Activated T-helper 9 cell treated with anti-CD3 and anti-CD28 coated beads, Interleukin-2, amount 50 U/mL, for 16 hours (primary cell): ENCODE results near the gene ROM1.

ENCODE experiments used
- DNase-seq: peaks from one replicate; pipeline ENCODE4 v3.0.0-alpha.2; 2020; ENCODE audit warnings: low read depth

Gene ROM1

DNA sequence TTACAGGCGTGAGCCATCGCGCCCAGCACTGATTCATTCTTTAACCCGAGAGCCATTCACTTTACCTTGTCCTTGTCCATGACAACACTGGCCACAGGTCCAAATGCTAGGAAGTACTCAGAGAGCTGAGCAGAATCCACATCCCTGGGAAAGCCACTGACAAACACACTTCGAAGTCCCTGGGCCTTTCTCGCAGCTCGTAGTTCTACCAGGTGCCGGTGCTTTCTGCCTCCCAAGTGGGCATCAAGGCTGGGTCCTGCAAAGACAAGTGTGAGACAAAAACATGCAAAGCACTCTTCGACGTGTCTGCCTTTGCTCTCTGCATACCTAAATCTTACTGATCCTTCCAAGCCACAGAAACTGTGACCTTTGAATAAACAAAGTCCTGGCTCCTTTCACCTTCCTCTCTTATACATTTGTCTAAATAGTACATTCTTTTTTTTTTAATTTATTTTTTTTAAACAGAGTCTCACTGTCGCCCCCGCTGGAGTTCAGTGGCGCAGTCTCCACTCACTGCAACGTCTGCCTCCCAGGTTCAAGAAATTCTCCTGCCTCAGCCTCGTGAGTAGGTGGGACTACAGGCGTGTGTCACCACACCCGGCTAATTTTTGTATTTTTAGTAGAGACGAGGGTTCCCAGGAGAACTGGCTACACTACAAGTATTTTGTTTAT lies 24.0 kb upstream of the ROM1 start:
- no peak for DNase-seq

GRCh38 chr11:62591448-62592145 lies 21.5 kb upstream of the ROM1 start, which contains the start of gene TUT1:
TUT1 (minus strand) TSS chr11:62591523; CDS start chr11:62591485, 38 bp downstream.
- peak; percentile 92 for DNase-seq

DNA sequence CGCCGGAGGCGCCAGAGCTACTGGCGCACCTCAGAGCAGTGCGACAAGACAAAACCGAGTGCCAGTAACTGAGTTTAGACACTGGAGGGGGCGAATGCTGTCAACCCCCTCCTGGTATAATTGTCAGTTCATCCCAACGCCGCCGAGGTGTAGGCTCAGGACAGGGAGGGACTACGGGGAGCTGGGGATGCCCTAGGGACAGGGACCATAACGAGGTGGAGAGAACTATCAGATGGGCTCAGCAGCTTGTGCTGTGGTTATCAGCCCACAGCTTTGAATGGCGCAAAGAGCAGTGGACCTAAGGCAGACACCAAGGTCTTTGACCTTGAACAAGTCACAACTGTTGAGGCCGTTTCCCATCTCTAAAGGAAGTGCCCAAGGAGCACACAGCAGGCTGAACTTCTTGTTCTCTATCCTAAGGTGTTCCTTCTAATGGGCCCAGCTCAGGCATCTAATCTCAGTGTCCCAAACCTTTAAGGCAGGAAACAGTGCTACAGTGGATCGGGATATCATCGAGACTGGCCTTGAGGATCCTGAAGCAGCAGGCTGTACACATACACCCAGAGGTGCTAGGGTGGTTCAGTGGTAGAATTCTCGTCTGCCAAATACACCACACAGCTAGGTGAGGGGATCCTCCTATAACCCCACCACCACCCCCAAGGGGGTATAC lies 20.8 kb upstream of the ROM1 start:
- no peak for DNase-seq

GRCh38 chr11:62592989-62593421 lies 20.1 kb upstream of the ROM1 start:
- no peak for DNase-seq

DNA sequence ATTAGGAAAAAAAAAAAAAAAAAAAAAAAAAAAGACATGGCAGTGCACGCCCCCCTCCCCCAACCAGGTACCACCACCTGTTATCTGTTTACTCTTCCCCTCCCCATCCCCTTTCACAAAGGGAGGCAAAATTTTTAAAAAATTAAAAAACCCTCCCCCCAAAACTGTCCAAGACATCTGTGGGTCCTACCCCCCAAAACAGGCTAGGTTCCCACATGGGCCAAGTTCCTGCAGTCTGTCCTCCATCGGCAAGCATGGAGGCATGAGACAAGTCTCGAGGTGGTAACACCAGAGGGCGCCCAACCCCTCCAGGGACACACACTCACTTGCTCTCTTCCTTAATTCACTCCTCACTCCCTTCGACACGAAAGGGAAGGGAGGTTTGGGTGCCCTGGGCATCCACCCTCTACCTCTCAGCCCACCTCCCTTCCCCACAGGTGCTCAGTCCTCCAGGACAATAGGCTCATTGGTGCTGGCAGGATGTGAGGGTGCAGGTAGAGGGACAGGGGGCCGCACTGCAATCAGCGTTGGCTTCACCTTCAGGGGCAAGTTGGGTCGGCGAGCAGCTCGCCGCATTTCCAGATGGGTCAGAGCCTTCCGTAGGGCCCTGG lies 19.5 kb upstream of the ROM1 start:
- DNase-seq: peak; percentile 61

DNA sequence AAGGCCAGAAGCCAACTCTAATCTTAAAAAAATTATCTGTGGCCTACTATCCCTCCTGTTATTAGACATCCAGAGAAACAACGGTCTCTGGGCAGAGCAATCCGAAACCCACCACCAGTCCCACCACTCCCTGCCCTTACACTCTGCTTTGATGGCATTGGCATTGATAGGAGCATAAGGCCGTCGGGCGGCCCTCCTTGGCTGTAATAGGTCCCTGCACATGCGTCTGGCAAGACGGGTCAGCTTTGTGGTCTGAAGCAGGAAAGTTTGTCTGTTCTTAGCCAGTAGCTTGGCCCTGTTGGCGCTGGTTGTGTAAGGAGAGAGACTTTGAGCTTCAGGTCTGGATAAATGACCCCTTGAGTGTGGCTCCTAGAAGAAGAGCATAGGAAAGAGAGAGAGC lies 17.9 kb upstream of the ROM1 start:
- DNase-seq: no peak

GRCh38 chr11:62599069-62599696 lies 13.9 kb upstream of the ROM1 start:
- peak; percentile 88 for DNase-seq

GRCh38 chr11:62599901-62600300 lies 13.2 kb upstream of the ROM1 start:
- DNase-seq: no peak

GRCh38 chr11:62600367-62601121 lies 12.5 kb upstream of the ROM1 start:
- DNase-seq: no peak

DNA sequence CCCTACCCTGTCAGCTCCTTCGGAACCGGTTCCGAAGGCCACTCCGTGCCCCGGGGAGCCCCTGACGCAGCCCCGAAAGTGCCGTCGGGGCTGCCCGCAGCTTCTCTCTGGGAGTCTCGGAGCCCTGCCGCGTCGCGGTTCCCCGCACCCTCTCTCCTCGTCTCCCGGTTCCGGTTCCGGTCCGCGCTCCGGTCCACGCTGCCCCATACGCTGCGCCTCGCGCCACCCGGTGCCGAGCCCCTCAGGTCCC lies 12.0 kb upstream of the ROM1 start:
- peak; percentile 41 for DNase-seq

DNA sequence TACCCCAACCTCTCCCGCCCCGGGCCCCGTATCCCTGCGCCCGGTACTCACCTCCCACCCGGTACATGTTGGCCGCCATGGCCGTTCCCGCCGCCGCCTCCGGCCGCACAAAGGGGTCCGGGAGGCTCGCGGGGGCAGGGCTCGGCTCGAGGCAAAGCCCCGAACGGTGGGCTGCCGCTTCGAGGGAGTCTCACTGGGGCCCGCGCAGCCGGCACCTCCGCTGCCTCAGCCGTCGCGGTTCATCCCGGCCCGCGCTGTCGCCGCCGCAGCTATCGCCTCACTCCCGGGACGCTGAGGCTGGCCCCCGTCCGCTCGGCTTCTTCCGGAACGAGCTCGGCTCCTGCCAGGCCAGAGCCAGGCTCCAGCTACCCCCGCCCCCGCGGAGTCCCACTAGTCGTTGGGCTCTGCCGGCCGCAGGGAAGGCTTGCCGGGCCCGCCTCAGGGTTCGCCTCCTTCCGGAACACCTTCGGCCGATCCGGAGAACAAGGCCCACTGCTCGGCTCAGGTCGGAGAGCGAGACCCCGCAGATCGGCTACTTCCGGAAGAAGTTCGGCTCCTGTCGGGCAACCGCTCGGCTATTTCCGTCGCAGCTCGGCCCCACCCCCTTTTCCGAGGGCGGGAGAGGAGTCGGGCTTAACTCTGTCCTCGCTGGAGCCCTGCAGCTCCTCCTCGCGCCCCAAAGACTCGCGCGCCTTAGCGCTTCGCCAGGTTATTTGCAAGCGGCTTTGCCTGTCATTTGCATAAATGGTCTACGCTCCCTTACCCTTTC lies 11.5 kb upstream of the ROM1 start, which contains the start of gene MTA2:
TSS of gene MTA2 (minus strand) at position 494 of the 769 bp plus-strand sequence. CDS start at position 79, 415 bp downstream.
- DNase-seq: peak; percentile 99

GRCh38 chr11:62602141-62603071 lies 10.7 kb upstream of the ROM1 start:
- DNase-seq: peak; percentile 32

- no peak for DNase-seq
Measured at GRCh38 chr11:62603072-62603408, 10.0 kb upstream of the ROM1 start.

DNA sequence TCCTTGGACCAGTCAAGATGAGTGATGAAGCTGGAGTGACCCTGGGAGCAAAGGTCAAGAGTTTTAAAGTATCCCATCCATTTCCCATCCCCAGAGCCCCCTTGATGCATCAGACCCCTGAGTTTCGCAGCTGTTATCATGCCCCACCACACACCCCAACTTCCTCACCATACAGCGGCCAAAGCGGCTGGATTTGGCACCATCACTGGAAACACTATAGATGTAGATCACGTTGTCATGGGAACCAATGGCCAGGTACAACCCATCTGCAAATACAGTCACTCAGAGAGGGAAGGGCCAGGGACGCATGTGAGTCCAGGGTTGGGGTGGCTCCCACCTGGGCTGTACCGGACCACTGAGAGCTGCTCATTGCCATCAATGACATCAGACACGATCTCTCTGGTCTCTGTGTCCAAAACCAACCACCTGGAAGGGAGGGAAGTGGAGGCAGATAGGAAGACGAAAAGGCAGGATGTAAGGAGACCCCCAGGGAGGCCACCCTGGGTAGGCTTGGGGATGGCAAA lies 9.2 kb upstream of the ROM1 start:
- DNase-seq: no peak

DNA sequence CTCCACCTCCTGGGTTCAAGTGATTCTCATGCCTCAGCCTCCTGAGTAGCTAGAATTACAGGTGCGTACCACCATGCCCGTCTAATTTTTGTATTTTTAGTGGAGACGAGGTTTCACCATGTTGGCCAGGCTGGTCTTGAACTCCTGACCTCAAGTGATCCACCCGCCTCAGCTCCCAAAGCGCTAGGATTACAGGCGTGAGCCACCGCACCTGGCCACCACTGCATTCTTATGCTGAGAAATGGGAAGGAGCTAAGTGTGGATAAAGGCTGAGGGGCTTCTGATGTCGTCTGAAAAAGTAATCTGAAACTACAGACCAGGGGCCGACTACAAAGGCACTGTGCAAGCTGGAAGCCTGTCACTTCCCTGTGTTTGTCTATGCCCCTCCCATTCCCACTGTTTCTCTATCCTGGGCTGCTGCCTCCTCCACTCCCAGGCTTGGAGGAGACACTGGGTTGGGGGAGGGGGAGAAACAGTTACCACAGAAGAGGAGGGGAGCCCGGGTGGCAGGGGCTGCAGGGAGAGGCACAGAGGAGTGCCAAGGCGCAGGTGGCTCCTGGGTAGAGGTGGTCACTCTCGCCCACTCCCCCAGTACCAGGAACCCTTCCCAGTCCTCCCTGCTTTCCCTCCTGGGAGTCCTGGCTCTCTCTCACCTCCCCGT lies 8.5 kb upstream of the ROM1 start:
- DNase-seq: no peak

DNA sequence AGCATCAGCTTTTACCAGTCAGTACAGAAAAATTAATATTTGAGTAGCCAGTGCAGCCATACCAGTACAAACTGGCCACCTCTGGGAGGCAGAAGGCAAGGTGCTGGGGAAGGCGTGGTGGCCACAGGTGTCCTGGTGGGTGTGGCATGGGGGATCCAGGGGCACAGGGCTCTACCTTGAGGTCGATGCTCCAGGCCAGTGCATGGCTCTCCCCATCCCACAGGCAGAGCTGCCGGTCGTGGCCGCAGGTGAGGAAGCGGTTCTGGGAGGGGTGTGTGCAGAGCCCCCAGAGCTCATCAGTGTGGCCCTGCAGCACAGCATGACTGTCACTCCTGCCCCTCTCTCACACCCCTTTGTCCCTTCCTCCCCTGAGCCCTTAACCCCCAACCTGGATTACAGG lies 7.6 kb upstream of the ROM1 start:
- no peak for DNase-seq

DNA sequence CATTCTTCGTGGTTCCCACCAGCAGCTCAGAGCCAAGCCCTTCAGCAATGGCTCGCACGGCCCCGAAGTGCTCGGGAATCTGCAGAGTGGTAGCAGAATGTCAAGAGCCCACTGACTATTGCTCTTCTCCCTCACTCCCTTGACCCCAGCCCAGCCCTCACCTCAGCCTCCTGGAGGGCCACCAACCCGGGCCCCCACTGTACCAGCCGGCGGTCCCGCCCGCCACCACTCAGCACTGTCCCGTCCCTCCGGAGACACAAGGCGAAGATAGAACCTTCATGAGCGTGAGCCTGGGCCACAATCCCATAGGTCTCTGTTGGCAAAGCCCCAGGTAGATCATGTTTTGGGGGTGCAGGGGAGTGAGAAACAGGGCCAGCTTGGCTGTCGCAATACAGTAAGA lies 7.2 kb upstream of the ROM1 start:
- DNase-seq: no peak

GRCh38 chr11:62607714-62608113 lies 5.3 kb upstream of the ROM1 start:
- DNase-seq: no peak

- no peak for DNase-seq
Measured at GRCh38 chr11:62608776-62609175, 4.3 kb upstream of the ROM1 start.
